NT2/D1 (cell line): ENCODE data around the gene CYFIP1.

Experiments used
- DNase-seq: peaks from one replicate; pipeline ENCODE4 v3.0.0-alpha.2; 2011; ENCODE audit warnings: low read depth, low spot score
- H3K27me3 ChIP-seq: 2 replicates; pipeline ENCODE4 v1.6.0; 2011; ENCODE audit warnings: mild to moderate bottlenecking; ENCODE audit not compliant: insufficient read length, insufficient read depth
- H3K36me3 ChIP-seq: 2 replicates; pipeline ENCODE4 v1.6.1; 2011; ENCODE audit warnings: mild to moderate bottlenecking, low read length, mixed read lengths; ENCODE audit not compliant: insufficient read depth, insufficient read length
- H3K4me1 ChIP-seq: 2 replicates; pipeline ENCODE4 v1.5.1; 2011; ENCODE audit not compliant: insufficient read depth, insufficient read length
- H3K4me3 ChIP-seq: 2 replicates; pipeline ENCODE4 v1.5.1; 2011; ENCODE audit warnings: low read depth; ENCODE audit not compliant: insufficient read length
- H3K9ac ChIP-seq: 2 replicates; pipeline ENCODE4 v1.6.0; 2011; ENCODE audit warnings: low read depth; ENCODE audit not compliant: insufficient read length
- H3K9me3 ChIP-seq: 2 replicates; pipeline ENCODE4 v1.5.1; 2011; ENCODE audit warnings: mild to moderate bottlenecking, low read length; ENCODE audit not compliant: insufficient read depth
- SUZ12 ChIP-seq: IDR thresholded peaks from 2 replicates; pipeline ENCODE4 v1.6.1; 2011; ENCODE audit not compliant: insufficient read length, insufficient read depth; ENCODE audit errors: extremely low read depth
- YY1 ChIP-seq: IDR thresholded peaks from 2 replicates; pipeline ENCODE4 v1.6.1; 2011; ENCODE audit not compliant: insufficient read length, insufficient read depth
- ZNF274 ChIP-seq: IDR thresholded peaks from 2 replicates; pipeline ENCODE4 v1.6.1; 2011; ENCODE audit warnings: mild to moderate bottlenecking, low read depth, low read length

CYFIP1 gene

GRCh38 chr15:22913646-22914380 lies 66.4 kb downstream of the CYFIP1 start:
- Histone ChIP-seq H3K9ac (no peak overlapping the region), H3K4me3 (no peak overlapping the region), H3K36me3 (peaks cover 80% of the 10 kb centered on the region), H3K9me3 (no peaks in the 10 kb centered on the region), H3K4me1 (peaks cover 3% of the 10 kb centered on the region), H3K27me3 (no peaks in the 10 kb centered on the region)
- TF ChIP-seq YY1 (no peak), SUZ12 (no peak), ZNF274 (no peak)
- DNase-seq, result no peak

GRCh38 chr15:22912256-22912655 lies 67.9 kb downstream of the CYFIP1 start:
- Histone ChIP-seq H3K4me1 (peaks cover 3% of the 10 kb centered on the region), H3K9ac (no peak overlapping the region), H3K9me3 (no peaks in the 10 kb centered on the region), H3K27me3 (no peaks in the 10 kb centered on the region), H3K4me3 (no peak overlapping the region), H3K36me3 (peaks cover 81% of the 10 kb centered on the region)
- DNase-seq, result no peak
- TF ChIP-seq SUZ12, result no peak
- no peak for TF ChIP-seq ZNF274
- no peak for TF ChIP-seq YY1

DNA sequence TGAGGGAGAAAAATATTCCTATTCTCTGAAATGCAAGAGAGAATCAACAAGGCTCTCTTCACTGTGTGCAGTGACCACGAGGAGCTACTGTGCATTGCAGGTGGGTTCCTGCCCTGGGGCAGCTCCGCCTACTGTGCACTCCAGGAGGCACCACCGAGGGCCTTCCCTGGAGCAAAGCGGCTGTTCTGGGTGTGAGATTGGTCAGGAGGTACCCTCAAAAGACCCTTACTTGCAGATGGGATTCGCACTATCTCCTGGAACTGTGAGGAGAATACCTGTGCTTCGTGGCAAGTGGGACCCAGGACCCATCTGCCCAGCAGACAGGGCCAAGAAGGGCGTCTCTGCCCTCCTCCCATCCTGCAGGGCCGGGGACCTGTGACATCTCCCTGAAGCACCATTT lies 68.9 kb downstream of the CYFIP1 start:
- Histone ChIP-seq H3K4me3 (no peak overlapping the region), H3K9me3 (no peaks in the 10 kb centered on the region), H3K9ac (no peak overlapping the region), H3K27me3 (no peaks in the 10 kb centered on the region), H3K4me1 (peaks cover 3% of the 10 kb centered on the region), H3K36me3 (peaks cover 80% of the 10 kb centered on the region)
- no peak for DNase-seq
- TF ChIP-seq SUZ12, result no peak
- no peak for TF ChIP-seq YY1
- no peak for TF ChIP-seq ZNF274

- H3K4me1 ChIP-seq, result peaks cover 3% of the 10 kb centered on the region
- peaks cover 74% of the 10 kb centered on the region for H3K36me3 ChIP-seq
- no peak overlapping the region for H3K9ac ChIP-seq
- no peaks in the 10 kb centered on the region for H3K9me3 ChIP-seq
- H3K27me3 ChIP-seq, result no peaks in the 10 kb centered on the region
- DNase-seq, result no peak
- H3K4me3 ChIP-seq, result no peak overlapping the region
- TF ChIP-seq SUZ12 (no peak), YY1 (no peak), ZNF274 (no peak)
These were observed 71.3 kb downstream of the CYFIP1 start for GRCh38 chr15:22908830-22909229.

DNA sequence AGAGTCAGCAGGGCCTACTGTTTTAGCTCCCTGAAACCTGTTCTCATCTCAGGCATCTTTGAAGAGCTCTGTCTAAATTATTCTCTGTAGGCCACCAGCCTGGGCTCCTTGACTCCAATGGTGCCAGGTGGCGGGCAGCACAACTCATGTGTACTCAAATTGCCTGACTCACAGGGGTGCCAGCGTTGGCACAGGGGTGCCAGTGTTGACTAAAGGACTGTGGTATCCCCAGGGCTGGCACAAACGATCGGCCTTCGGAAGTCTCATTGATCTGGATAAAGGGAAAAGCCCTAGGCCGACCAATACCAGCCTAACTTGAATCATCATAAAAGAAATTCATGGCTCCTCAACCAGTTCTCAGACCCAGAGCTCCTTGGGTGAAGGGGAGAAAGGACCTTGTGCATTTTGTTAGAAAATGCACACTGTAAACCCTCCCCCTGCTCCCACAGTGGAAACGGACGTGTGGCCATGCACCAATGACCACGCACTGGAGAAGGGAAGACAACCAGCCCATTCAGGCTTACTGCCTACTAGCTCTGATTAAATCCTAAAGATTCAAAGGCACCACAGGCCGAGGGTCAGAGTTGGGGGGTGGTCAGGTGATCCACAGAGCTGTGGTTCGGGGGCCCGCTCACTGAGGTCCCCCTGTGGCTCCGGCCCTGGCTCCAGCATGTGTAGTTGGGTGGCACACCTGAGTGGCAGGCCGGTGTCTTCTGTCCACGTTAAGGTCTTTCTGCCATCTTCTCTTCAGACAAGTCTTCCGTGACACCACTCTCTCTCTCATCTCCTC lies 72.8 kb downstream of the CYFIP1 start:
- Histone ChIP-seq H3K4me3 (no peak overlapping the region), H3K9ac (no peak overlapping the region), H3K36me3 (peaks cover 79% of the 10 kb centered on the region), H3K9me3 (no peaks in the 10 kb centered on the region), H3K27me3 (no peaks in the 10 kb centered on the region), H3K4me1 (peaks cover 3% of the 10 kb centered on the region)
- no peak for TF ChIP-seq YY1
- DNase-seq, result no peak

DNA sequence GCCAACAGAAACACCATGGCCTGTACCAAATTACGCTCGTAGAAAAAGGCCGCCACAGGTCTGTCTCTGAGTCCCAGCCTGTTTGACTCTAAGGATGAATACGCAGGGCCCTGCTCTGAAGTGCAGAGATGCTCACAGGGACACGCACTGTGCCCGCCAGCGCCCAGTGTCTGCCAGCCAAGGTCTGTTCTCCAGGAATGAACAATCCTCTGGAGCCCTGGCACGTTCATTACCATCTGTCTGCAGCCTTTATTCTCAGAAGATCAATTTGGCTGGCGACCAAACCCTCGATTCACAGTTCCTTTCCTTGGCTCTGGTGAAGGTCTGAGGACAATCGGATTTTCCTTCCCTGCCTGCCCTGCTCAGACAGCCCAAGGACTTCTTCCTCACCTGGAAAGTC lies 75.4 kb downstream of the CYFIP1 start:
- no peak for TF ChIP-seq YY1
- no peak for TF ChIP-seq SUZ12
- TF ChIP-seq ZNF274, result no peak
- Histone ChIP-seq H3K9me3 (peaks cover 3% of the 10 kb centered on the region; the same call in 1 of the 2 replicates), H3K27me3 (no peaks in the 10 kb centered on the region), H3K36me3 (peaks cover 72% of the 10 kb centered on the region), H3K4me1 (no peaks in the 10 kb centered on the region), H3K4me3 (no peak overlapping the region), H3K9ac (no peak overlapping the region)
- no peak for DNase-seq

- Histone ChIP-seq H3K4me1 (no peaks in the 10 kb centered on the region), H3K4me3 (no peak overlapping the region), H3K9ac (no peak overlapping the region), H3K27me3 (no peaks in the 10 kb centered on the region), H3K36me3 (peaks cover 70% of the 10 kb centered on the region), H3K9me3 (peaks cover 3% of the 10 kb centered on the region; the same call in 1 of the 2 replicates)
- TF ChIP-seq YY1 (no peak), ZNF274 (no peak), SUZ12 (no peak)
- no peak for DNase-seq
These were observed 76.1 kb downstream of the CYFIP1 start for GRCh38 chr15:22903961-22904534.
